NCI-H345 treated with DMSO at 0.1 percent for 48 hours (cell line): Measurements from ENCODE around the gene CBFA2T2.
"Not testable (repeated sequence)": the region's sequence is repeated elsewhere in the genome, so short reads cannot be mapped to it uniquely, and the experiment has no call there.

Experiments used
- DNase-seq: peaks from one replicate; lab custom pipeline; 2025; ENCODE audit not compliant: unreplicated experiment; lab: John Stamatoyannopoulos, UW

The CBFA2T2 gene

GRCh38 chr20:33541074-33541473 is 51.2 kb downstream of the CBFA2T2 start:
- no peak for DNase-seq

- no peak for DNase-seq
These were observed 51.9 kb downstream of the CBFA2T2 start for GRCh38 chr20:33541797-33542196.

GRCh38 chr20:33545763-33546162 is 55.9 kb downstream of the CBFA2T2 start:
- DNase-seq, result no peak

GRCh38 chr20:33549229-33549999 is 59.5 kb downstream of the CBFA2T2 start:
- DNase-seq, result no peak

- DNase-seq, result no peak
These were observed 61.9 kb downstream of the CBFA2T2 start for GRCh38 chr20:33551778-33552177.

- no peak for DNase-seq
These were observed 62.6 kb downstream of the CBFA2T2 start for GRCh38 chr20:33552519-33552918.

- no peak for DNase-seq
These were observed 63.6 kb downstream of the CBFA2T2 start for GRCh38 chr20:33553516-33553915.

GRCh38 chr20:33554914-33555420 is 65.1 kb downstream of the CBFA2T2 start:
- DNase-seq, result peak; percentile 94

GRCh38 chr20:33555755-33556154 is 65.9 kb downstream of the CBFA2T2 start:
- no peak for DNase-seq

GRCh38 chr20:33556246-33556645 is 66.3 kb downstream of the CBFA2T2 start:
- DNase-seq, result no peak

- no peak for DNase-seq
These were observed 68.7 kb downstream of the CBFA2T2 start for GRCh38 chr20:33558348-33559144.

GRCh38 chr20:33559212-33559611 is 69.3 kb downstream of the CBFA2T2 start:
- DNase-seq, result no peak

- no peak for DNase-seq
These were observed 70.1 kb downstream of the CBFA2T2 start for GRCh38 chr20:33560026-33560425.

GRCh38 chr20:33561053-33561452 is 71.2 kb downstream of the CBFA2T2 start:
- not testable (repeated sequence) for DNase-seq

GRCh38 chr20:33561692-33562601 is 72.1 kb downstream of the CBFA2T2 start:
- peak; percentile 98 for DNase-seq

GRCh38 chr20:33563788-33564187 is 73.9 kb downstream of the CBFA2T2 start:
- peak; percentile 52 for DNase-seq

- peak; percentile 59 for DNase-seq
These were observed 77.1 kb downstream of the CBFA2T2 start for GRCh38 chr20:33566781-33567603.

GRCh38 chr20:33567949-33568348 is 78.1 kb downstream of the CBFA2T2 start:
- no peak for DNase-seq

GRCh38 chr20:33568378-33568777 is 78.5 kb downstream of the CBFA2T2 start:
- peak; percentile 99 for DNase-seq
